SK-N-SH (cell line): Measurements from ENCODE around the gene NKX2-2. TPM values are rescaled to one million over a fixed set of nuclear protein-coding genes. Genes with fewer than 3 reads are reported as not detected.
A peak's percentile ranks its signal among the peaks of the same experiment; 100 is the strongest.

Source experiments
- CTCF ChIA-PET: fragments of 300-600, 350-600 bp; formaldehyde crosslinking; extraction: SDS; loops from one replicate; lab custom pipeline; 2021; lab: Yijun Ruan, JAX
- POLR2A ChIA-PET: fragments of 350-600 bp; sonication (Branson Sonifier 250); formaldehyde crosslinking; extraction: SDS; loops from one replicate; lab custom pipeline; 2020; ENCODE audit warnings: antibody characterized with exemption, inconsistent platforms; lab: Yijun Ruan, JAX
- DNase-seq: peaks from one replicate; pipeline ENCODE4 v3.0.0; 2012
- H2AFZ ChIP-seq: fragments of 200-600 bp; sonication (generic); 2 replicates; pipeline ENCODE4 v1.8.1; 2016; ENCODE audit warnings: antibody characterized with exemption, mild to moderate bottlenecking, low read depth
- H3F3A ChIP-seq: fragments of 200-600 bp; sonication (generic); replicated peaks from 2 replicates; pipeline ENCODE3; 2016; ENCODE audit warnings: antibody characterized with exemption, mild to moderate bottlenecking; ENCODE audit not compliant: insufficient read depth
- H3K27ac ChIP-seq, 2 experiments: fragments of 200-500 bp in 1 of 2; fragments of 200-600 bp in 1 of 2; sonication (Bioruptor generic) in 1 of 2; sonication (generic), shearing (Covaris generic) in 1 of 2; 2 replicates each; pipeline versions ENCODE4 v1.5.1 to v1.6.1; 2014 to 2016; ENCODE audit warnings: low read depth in 2 of 2, inconsistent platforms in 1 of 2, low read length in 1 of 2, mild to moderate bottlenecking in 1 of 2, mixed read lengths in 1 of 2
- H3K27me3 ChIP-seq: fragments of 200-600 bp; sonication (generic), shearing (Covaris generic); 2 replicates; pipeline ENCODE4 v1.6.1; 2016; ENCODE audit warnings: mixed run types; ENCODE audit not compliant: insufficient read depth
- H3K36me3 ChIP-seq, 2 experiments: fragments of 200-500 bp in 1 of 2; fragments of 200-600 bp in 1 of 2; sonication (Bioruptor generic) in 1 of 2; sonication (generic) in 1 of 2; replicated peaks in 1 of 2; 2 replicates each; pipeline versions ENCODE3 to v1.5.1; 2014 to 2016; ENCODE audit warnings: low read length in 1 of 2, mild to moderate bottlenecking in 1 of 2; ENCODE audit not compliant: insufficient read depth in 2 of 2, control insufficient read depth in 1 of 2
- H3K4me1 ChIP-seq, 2 experiments: fragments of 200-500 bp in 1 of 2; fragments of 200-600 bp in 1 of 2; sonication (Bioruptor generic) in 1 of 2; sonication (generic), shearing (Covaris generic) in 1 of 2; 2 replicates each; pipeline versions ENCODE4 v1.5.1 to v1.6.1; 2014 to 2016; ENCODE audit warnings: low read depth in 1 of 2, low read length in 1 of 2, mixed run types in 1 of 2; ENCODE audit not compliant: insufficient read depth in 2 of 2, control insufficient read depth in 1 of 2
- H3K4me2 ChIP-seq: fragments of 200-600 bp; sonication (generic), shearing (Covaris generic); 2 replicates; pipeline ENCODE4 v1.6.1; 2017; ENCODE audit warnings: mixed run types
- H3K4me3 ChIP-seq, 2 experiments: fragments of 200-500 bp in 1 of 2; fragments of 200-600 bp in 1 of 2; sonication (Bioruptor generic) in 1 of 2; sonication (generic), shearing (Covaris generic) in 1 of 2; 2 replicates each; pipeline versions ENCODE4 v1.5.1 to v1.8.1; 2014 to 2016; ENCODE audit warnings: low read depth in 2 of 2, inconsistent platforms in 1 of 2, low read length in 1 of 2, mild to moderate bottlenecking in 1 of 2, mixed read lengths in 1 of 2, moderate library complexity in 1 of 2
- H3K79me2 ChIP-seq: fragments of 200-600 bp; sonication (generic); 2 replicates; pipeline ENCODE4 v1.8.1; 2017; ENCODE audit warnings: mild to moderate bottlenecking; ENCODE audit not compliant: insufficient read depth
- H3K9ac ChIP-seq: fragments of 200-600 bp; sonication (generic); 2 replicates; pipeline ENCODE4 v1.6.1; 2017; ENCODE audit warnings: mixed run types
- H3K9me2 ChIP-seq: fragments of 200-600 bp; sonication (generic); 2 replicates; pipeline ENCODE4 v1.6.1; 2017; ENCODE audit warnings: mixed run types
- H3K9me3 ChIP-seq: fragments of 200-600 bp; sonication (generic); 2 replicates; pipeline ENCODE4 v1.6.1; 2017; ENCODE audit warnings: mixed run types, mild to moderate bottlenecking, moderate library complexity
- H4K20me1 ChIP-seq: fragments of 200-600 bp; sonication (generic); 2 replicates; pipeline ENCODE4 v1.6.1; 2017; ENCODE audit warnings: mild to moderate bottlenecking, mixed run types; ENCODE audit not compliant: insufficient read depth
- CHD2 ChIP-seq: fragments of 150-350 bp; IDR thresholded peaks from 2 replicates; pipeline ENCODE4 v1.6.1; 2018; ENCODE audit warnings: low read length; ENCODE audit not compliant: partially characterized antibody
- ELF1 ChIP-seq: IDR thresholded peaks from 2 replicates; pipeline ENCODE4 v1.4.0; 2012
- EP300 ChIP-seq, 2 experiments: IDR thresholded peaks; 2 replicates each; pipeline versions ENCODE4 v1.4.0 to v1.6.1; 2012; ENCODE audit warnings: borderline replicate concordance in 1 of 2, low read depth in 1 of 2, low read length in 1 of 2
- EZH2phosphoT487 ChIP-seq: fragments of 200-600 bp; sonication (generic); IDR thresholded peaks from 2 replicates; pipeline ENCODE4 v1.6.1; 2017; ENCODE audit warnings: low read depth, mixed run types, mild to moderate bottlenecking, antibody characterized with exemption, moderate library complexity, borderline replicate concordance
- FOXM1 ChIP-seq: IDR thresholded peaks from 2 replicates; pipeline ENCODE4 v1.4.0; 2012; ENCODE audit warnings: low read depth, mild to moderate bottlenecking
- GABPA ChIP-seq: IDR thresholded peaks from 2 replicates; pipeline ENCODE4 v1.4.0; 2012; ENCODE audit warnings: low read depth, mild to moderate bottlenecking
- GATA2 ChIP-seq: sonication (generic); formaldehyde crosslinking; IDR thresholded peaks from 2 replicates; pipeline ENCODE4 v1.5.0; 2020; ENCODE audit warnings: mild to moderate bottlenecking, missing genetic modification reagents
- JUND ChIP-seq: IDR thresholded peaks from 2 replicates; pipeline ENCODE4 v1.4.0; 2012
- MXI1 ChIP-seq: IDR thresholded peaks from 2 replicates; pipeline ENCODE4 v1.6.1; 2012; ENCODE audit warnings: mild to moderate bottlenecking, low read depth, low read length, improper control_type of control experiment
- NFIC ChIP-seq: IDR thresholded peaks from 2 replicates; pipeline ENCODE4 v1.4.0; 2012; ENCODE audit warnings: borderline replicate concordance
- NRF1 ChIP-seq: IDR thresholded peaks from 2 replicates; pipeline ENCODE4 v1.6.1; 2012; ENCODE audit warnings: low read depth, mild to moderate bottlenecking, low read length
- RAD21 ChIP-seq: IDR thresholded peaks from 2 replicates; pipeline ENCODE4 v1.6.1; 2012; ENCODE audit warnings: mild to moderate bottlenecking, low read length
- RFX5 ChIP-seq: IDR thresholded peaks from 2 replicates; pipeline ENCODE4 v1.6.1; 2012; ENCODE audit warnings: mild to moderate bottlenecking, improper control_type of control experiment, low read length
- SIN3A ChIP-seq: IDR thresholded peaks from 2 replicates; pipeline ENCODE4 v1.6.1; 2012; ENCODE audit warnings: low read depth, mild to moderate bottlenecking, low read length, moderate library complexity, borderline replicate concordance
- TCF12 ChIP-seq: IDR thresholded peaks from 2 replicates; pipeline ENCODE4 v1.4.0; 2012
- TEAD4 ChIP-seq: IDR thresholded peaks from 2 replicates; pipeline ENCODE4 v1.4.0; 2012; ENCODE audit warnings: mild to moderate bottlenecking, borderline replicate concordance; ENCODE audit not compliant: insufficient read depth
- YY1 ChIP-seq: IDR thresholded peaks from 2 replicates; pipeline ENCODE4 v1.4.0; 2012; ENCODE audit warnings: low read depth, mild to moderate bottlenecking
- WGBS: methylation state at CpG from one replicate; pipeline ENCODE4 v1.1.6; 2017; ENCODE audit warnings: low lambda C conversion rate; 5-methylcytosine and 5-hydroxymethylcytosine counted together
- polyA plus RNA-seq, 3 experiments: library from polyadenylated mRNA; depleted of rRNA; stranded (reverse); fragments of >200 nt; gene quantifications; 2 replicates each; pipeline ENCODE4 v1.2.3, GENCODE V29; 2012
- TF ChIP-seq, protein P1 (sequence below): IDR thresholded peaks from 2 replicates; pipeline ENCODE4 v1.4.0; 2012; ENCODE audit warnings: low read depth, borderline replicate concordance
- TF ChIP-seq, protein P2 (sequence below): IDR thresholded peaks from 2 replicates; pipeline ENCODE4 v1.4.0; 2012; ENCODE audit warnings: low read depth
- TF ChIP-seq, protein P3 (sequence below): IDR thresholded peaks from 2 replicates; pipeline ENCODE4; 2012
- TF ChIP-seq, protein P4 (sequence below): IDR thresholded peaks from 2 replicates; pipeline ENCODE4 v1.6.1; 2012; ENCODE audit warnings: mild to moderate bottlenecking, low read depth, low read length, moderate library complexity

NKX2-2 gene
- polyA plus RNA-seq, 1 of the 3 experiments (the other 2 are of a cell fraction) = not detected

DNA sequence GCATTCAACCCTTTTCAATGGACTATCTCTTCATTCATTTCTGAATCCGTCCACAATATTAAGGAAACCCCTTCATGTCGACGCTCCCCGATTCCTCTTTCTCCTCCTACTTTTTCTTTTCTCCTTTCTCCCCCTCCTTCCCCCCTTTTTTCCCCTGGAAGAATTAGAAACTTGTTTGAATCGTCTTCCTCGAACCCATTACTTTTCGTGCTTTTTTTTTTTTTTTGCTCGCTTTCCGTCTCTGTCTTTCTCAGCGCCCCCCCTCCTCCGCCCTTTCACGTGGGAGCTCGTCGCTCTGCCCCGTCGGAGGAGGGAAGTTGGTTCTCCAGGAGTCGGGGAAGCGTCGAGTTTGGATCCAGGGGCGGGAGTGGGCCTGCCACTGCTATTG, 2.3 kb upstream of the NKX2-2 start:
- Histone ChIP-seq H3K4me3 (no peak overlapping the region), H3K79me2 (no peaks in the 10 kb centered on the region)
- TF ChIP-seq YY1 (no peak), TCF12 (no peak), EP300 (IDR thresholded peaks at IDR 0.05; ENCODE audit: borderline replicate concordance in 1 of 2, low read depth in 1 of 2, low read length in 1 of 2) (no peak), GABPA (no peak), NRF1 (no peak), ELF1 (no peak)
- TF ChIP-seq, protein P1, sequence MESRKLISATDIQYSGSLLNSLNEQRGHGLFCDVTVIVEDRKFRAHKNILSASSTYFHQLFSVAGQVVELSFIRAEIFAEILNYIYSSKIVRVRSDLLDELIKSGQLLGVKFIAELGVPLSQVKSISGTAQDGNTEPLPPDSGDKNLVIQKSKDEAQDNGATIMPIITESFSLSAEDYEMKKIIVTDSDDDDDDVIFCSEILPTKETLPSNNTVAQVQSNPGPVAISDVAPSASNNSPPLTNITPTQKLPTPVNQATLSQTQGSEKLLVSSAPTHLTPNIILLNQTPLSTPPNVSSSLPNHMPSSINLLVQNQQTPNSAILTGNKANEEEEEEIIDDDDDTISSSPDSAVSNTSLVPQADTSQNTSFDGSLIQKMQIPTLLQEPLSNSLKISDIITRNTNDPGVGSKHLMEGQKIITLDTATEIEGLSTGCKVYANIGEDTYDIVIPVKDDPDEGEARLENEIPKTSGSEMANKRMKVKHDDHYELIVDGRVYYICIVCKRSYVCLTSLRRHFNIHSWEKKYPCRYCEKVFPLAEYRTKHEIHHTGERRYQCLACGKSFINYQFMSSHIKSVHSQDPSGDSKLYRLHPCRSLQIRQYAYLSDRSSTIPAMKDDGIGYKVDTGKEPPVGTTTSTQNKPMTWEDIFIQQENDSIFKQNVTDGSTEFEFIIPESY = no peak
- TF ChIP-seq, protein P2, sequence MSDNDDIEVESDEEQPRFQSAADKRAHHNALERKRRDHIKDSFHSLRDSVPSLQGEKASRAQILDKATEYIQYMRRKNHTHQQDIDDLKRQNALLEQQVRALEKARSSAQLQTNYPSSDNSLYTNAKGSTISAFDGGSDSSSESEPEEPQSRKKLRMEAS = no peak
- TF ChIP-seq, all 33 proteins: peak for 0
- no peak overlapping the region for H2AFZ ChIP-seq
- no peak for DNase-seq
- POLR2A ChIA-PET = no interaction called here
- no peaks in the 10 kb centered on the region for H3K9me3 ChIP-seq
- no peaks in the 10 kb centered on the region for H3K9me2 ChIP-seq
- no peak overlapping the region for H3K27ac ChIP-seq
- no peaks in the 10 kb centered on the region for H4K20me1 ChIP-seq
- H3K27me3 ChIP-seq = peaks cover 94% of the 10 kb centered on the region
- H3K4me2 ChIP-seq = no peak overlapping the region
- no peak overlapping the region for H3K9ac ChIP-seq
- no peaks in the 10 kb centered on the region for H3K4me1 ChIP-seq
- WGBS = 12% methylated on average over 20 of the region's 20 CpGs
- H3F3A ChIP-seq = no peaks in the 10 kb centered on the region
- no peaks in the 10 kb centered on the region for H3K36me3 ChIP-seq
- CTCF ChIA-PET = interaction anchor here (1.2 to 9.8 kb wide), 4 partner anchors 11 to 679 kb away, joined by 3 to 75 read pairs (median 12); no protein-coding TSS in a partner anchor

DNA sequence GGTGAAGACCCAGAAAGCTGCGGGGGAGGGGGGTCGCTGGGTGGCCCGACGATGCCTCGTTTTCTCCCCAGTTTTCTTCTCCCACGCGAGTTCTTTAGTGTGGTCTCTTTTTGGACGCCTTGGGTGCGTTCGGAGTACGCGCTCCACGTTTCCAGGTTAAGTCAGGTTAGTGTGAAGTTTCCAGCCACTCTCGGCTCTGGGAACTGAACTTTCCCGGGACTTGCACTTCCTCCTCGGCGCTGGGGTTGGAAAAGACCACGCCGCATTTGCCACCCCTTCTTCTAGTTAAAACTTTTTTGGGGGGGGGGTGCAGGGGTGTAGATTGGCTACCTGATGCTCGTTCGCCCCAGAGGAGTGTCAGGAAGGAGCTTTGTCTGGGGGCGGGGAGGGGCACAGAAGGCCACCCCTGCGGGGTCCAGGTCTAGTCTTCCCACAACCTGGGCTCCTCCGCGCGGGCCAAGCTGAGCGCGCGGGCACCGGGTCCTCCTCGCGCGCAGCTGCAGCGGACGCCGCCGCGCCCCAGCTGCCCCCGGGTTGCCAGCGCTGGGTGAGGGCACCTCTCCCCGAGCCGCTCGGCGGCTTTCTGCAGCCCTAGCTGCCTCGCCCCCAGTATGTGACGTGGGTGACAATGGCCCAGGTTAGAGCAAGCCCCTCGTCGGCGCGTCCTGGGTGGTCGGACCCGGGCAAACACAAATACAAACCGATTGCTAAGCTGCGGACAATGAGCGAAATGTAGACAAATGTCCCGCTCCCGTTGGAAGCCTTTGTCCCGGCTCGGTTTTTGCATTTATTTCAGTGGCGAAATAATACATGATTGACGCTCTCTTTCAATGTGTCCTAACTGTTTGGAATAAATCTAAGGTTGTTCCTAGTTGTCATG, 1.7 kb upstream of the NKX2-2 start:
- H3K4me1 ChIP-seq = no peaks in the 10 kb centered on the region
- H3K9ac ChIP-seq = no peak overlapping the region
- no peaks in the 10 kb centered on the region for H4K20me1 ChIP-seq
- no peak overlapping the region for H3K27ac ChIP-seq
- no peaks in the 10 kb centered on the region for H3K9me3 ChIP-seq
- H3K79me2 ChIP-seq = no peaks in the 10 kb centered on the region
- POLR2A ChIA-PET = no interaction called here
- no peaks in the 10 kb centered on the region for H3K9me2 ChIP-seq
- peaks cover 94% of the 10 kb centered on the region for H3K27me3 ChIP-seq
- CTCF ChIA-PET = interaction anchor here (1.1 to 9.8 kb wide), 5 partner anchors 10 to 678 kb away, joined by 3 to 75 read pairs (median 7); no protein-coding TSS in a partner anchor
- H2AFZ ChIP-seq = no peak overlapping the region
- no peaks in the 10 kb centered on the region for H3K36me3 ChIP-seq
- H3F3A ChIP-seq = no peaks in the 10 kb centered on the region
- peak; percentile 36 for DNase-seq
- H3K4me3 ChIP-seq = no peak overlapping the region
- 8% methylated on average over 32 of the region's 61 CpGs for WGBS
- H3K4me2 ChIP-seq = no peak overlapping the region
- TF ChIP-seq RFX5 (no peak), RAD21 (no peak), NFIC (no peak), CHD2 (no peak), EZH2phosphoT487 (no peak; the same call in 1 of the 2 replicates), FOXM1 (no peak), MXI1 (no peak), JUND (no peak), TCF12 (no peak), YY1 (no peak), NRF1 (no peak), TEAD4 (no peak), GATA2 (CRISPR knock-in tag) (no peak), SIN3A (no peak)
- TF ChIP-seq, protein P3, sequence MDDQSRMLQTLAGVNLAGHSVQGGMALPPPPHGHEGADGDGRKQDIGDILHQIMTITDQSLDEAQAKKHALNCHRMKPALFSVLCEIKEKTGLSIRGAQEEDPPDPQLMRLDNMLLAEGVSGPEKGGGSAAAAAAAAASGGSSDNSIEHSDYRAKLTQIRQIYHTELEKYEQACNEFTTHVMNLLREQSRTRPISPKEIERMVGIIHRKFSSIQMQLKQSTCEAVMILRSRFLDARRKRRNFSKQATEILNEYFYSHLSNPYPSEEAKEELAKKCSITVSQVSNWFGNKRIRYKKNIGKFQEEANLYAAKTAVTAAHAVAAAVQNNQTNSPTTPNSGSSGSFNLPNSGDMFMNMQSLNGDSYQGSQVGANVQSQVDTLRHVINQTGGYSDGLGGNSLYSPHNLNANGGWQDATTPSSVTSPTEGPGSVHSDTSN = no peak
- TF ChIP-seq, protein P4, sequence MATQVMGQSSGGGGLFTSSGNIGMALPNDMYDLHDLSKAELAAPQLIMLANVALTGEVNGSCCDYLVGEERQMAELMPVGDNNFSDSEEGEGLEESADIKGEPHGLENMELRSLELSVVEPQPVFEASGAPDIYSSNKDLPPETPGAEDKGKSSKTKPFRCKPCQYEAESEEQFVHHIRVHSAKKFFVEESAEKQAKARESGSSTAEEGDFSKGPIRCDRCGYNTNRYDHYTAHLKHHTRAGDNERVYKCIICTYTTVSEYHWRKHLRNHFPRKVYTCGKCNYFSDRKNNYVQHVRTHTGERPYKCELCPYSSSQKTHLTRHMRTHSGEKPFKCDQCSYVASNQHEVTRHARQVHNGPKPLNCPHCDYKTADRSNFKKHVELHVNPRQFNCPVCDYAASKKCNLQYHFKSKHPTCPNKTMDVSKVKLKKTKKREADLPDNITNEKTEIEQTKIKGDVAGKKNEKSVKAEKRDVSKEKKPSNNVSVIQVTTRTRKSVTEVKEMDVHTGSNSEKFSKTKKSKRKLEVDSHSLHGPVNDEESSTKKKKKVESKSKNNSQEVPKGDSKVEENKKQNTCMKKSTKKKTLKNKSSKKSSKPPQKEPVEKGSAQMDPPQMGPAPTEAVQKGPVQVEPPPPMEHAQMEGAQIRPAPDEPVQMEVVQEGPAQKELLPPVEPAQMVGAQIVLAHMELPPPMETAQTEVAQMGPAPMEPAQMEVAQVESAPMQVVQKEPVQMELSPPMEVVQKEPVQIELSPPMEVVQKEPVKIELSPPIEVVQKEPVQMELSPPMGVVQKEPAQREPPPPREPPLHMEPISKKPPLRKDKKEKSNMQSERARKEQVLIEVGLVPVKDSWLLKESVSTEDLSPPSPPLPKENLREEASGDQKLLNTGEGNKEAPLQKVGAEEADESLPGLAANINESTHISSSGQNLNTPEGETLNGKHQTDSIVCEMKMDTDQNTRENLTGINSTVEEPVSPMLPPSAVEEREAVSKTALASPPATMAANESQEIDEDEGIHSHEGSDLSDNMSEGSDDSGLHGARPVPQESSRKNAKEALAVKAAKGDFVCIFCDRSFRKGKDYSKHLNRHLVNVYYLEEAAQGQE = no peak
